ENCODE results near the gene TTLL11. TPM values are rescaled to one million over a fixed set of nuclear protein-coding genes. Genes with fewer than 3 reads are reported as not detected.
A peak's percentile ranks its signal among the peaks of the same experiment; 100 is the strongest.
"Not testable (repeated sequence)": the region's sequence is repeated elsewhere in the genome, so short reads cannot be mapped to it uniquely, and the experiment has no call there.

Gene TTLL11
- total RNA-seq, 2 donors from 2014 or later, result 2.3 to 4.2 TPM

GRCh38 chr9:122001491-122002201 lies 91.5 kb downstream of the TTLL11 start:
- H3K9me3 ChIP-seq (ENCODE audit: control insufficient read depth, low read length, poor library complexity, severe bottlenecking), result no peaks in the 10 kb centered on the region
- Mint-ChIP-seq H3K4me1 (peaks cover 2% of the 10 kb centered on the region), H3K27me3 (no peaks in the 10 kb centered on the region), H3K27ac (no peak overlapping the region), H3K4me3 (no peak overlapping the region), H3K36me3 (ENCODE audit: low read depth) (no peaks in the 10 kb centered on the region)
- ATAC-seq (no peak), DNase-seq (no peak)

GRCh38 chr9:122000526-122000925 lies 92.6 kb downstream of the TTLL11 start:
- H3K36me3 Mint-ChIP-seq (ENCODE audit: low read depth); H3K9me3 ChIP-seq (ENCODE audit: control insufficient read depth, low read length, poor library complexity, severe bottlenecking); H3K4me3 Mint-ChIP-seq; DNase-seq; ATAC-seq; H3K27ac Mint-ChIP-seq; H3K27me3 Mint-ChIP-seq; H3K4me1 Mint-ChIP-seq: not testable (repeated sequence)

GRCh38 chr9:121999556-121999955 lies 93.6 kb downstream of the TTLL11 start:
- Mint-ChIP-seq H3K36me3 (ENCODE audit: low read depth) (no peaks in the 10 kb centered on the region), H3K27me3 (no peaks in the 10 kb centered on the region)
- ATAC-seq, result no peak

DNA sequence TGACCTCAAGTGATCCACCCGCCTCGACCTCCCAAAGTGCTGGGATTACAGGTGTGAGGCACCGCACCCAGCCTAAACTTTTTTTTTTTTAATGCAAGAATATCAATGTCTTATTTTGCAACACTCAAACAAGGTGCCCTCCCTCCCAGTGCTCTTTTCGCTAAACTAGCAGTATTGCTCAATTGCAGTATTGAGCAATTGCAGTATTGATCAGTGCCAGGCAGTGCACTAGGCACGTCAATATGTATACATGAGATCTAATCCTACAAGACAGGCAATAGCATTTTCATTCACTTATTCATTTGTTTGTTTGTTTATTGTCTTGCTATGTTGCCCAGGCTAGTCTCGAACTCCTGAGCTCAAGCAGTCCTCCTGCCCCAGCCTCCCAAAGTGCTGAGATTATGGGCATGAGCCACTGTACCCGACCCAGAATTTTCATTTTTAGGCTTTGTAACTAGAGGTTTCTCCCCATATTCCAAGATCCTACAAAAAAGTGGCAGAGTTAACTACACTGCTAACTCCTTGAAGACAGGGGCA lies 94.5 kb downstream of the TTLL11 start:
- no peaks in the 10 kb centered on the region for H3K36me3 Mint-ChIP-seq (ENCODE audit: low read depth)
- DNase-seq (no peak), ATAC-seq (no peak)
- no peak overlapping the region for H3K4me3 Mint-ChIP-seq
- H3K27ac Mint-ChIP-seq, result no peak overlapping the region
- no peaks in the 10 kb centered on the region for H3K27me3 Mint-ChIP-seq
- no peaks in the 10 kb centered on the region for H3K9me3 ChIP-seq (ENCODE audit: control insufficient read depth, low read length, poor library complexity, severe bottlenecking)
- H3K4me1 Mint-ChIP-seq, result peaks cover 2% of the 10 kb centered on the region

More at GRCh38 chr9:121999556-121999955, 93.6 kb downstream of the TTLL11 start:
- peaks cover 2% of the 10 kb centered on the region for H3K4me1 Mint-ChIP-seq
- H3K4me3 Mint-ChIP-seq, result no peak overlapping the region
- no peaks in the 10 kb centered on the region for H3K9me3 ChIP-seq (ENCODE audit: control insufficient read depth, low read length, poor library complexity, severe bottlenecking)
- no peak overlapping the region for H3K27ac Mint-ChIP-seq
- DNase-seq, result no peak

- no peak overlapping the region for H3K27ac Mint-ChIP-seq
- no peaks in the 10 kb centered on the region for H3K27me3 Mint-ChIP-seq
- no peaks in the 10 kb centered on the region for H3K9me3 ChIP-seq (ENCODE audit: control insufficient read depth, low read length, poor library complexity, severe bottlenecking)
- H3K36me3 Mint-ChIP-seq (ENCODE audit: low read depth), result no peaks in the 10 kb centered on the region
- no peak overlapping the region for H3K4me3 Mint-ChIP-seq
- no peak for ATAC-seq
- DNase-seq, result no peak
- H3K4me1 Mint-ChIP-seq, result peaks cover 2% of the 10 kb centered on the region
These were observed 95.3 kb downstream of the TTLL11 start for GRCh38 chr9:121997791-121998190.

DNA sequence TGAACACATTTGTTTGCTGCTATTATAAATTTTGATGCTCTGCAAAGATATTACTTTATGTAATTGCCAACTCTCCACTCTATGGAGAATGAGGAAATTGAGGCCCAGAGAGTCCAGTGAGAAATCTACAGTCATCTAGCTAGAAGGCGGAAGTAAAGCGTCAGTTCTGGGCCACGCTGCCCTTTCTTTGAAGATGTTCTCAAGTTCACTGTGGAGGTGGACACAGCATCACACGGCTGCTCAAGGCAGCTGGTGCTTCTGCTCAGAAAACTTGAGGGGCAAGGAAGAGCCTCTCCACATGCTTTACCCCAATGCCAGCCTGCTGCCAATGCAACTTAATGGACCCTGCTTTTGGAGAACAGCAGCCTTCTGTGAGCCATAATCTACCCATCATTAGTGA lies 96.3 kb downstream of the TTLL11 start:
- H3K27ac Mint-ChIP-seq, result no peak overlapping the region
- DNase-seq (no peak), ATAC-seq (no peak)
- H3K36me3 Mint-ChIP-seq (ENCODE audit: low read depth), result no peaks in the 10 kb centered on the region
- no peaks in the 10 kb centered on the region for H3K27me3 Mint-ChIP-seq
- H3K4me3 Mint-ChIP-seq, result no peak overlapping the region
- peaks cover 2% of the 10 kb centered on the region for H3K4me1 Mint-ChIP-seq
- no peaks in the 10 kb centered on the region for H3K9me3 ChIP-seq (ENCODE audit: control insufficient read depth, low read length, poor library complexity, severe bottlenecking)

DNA sequence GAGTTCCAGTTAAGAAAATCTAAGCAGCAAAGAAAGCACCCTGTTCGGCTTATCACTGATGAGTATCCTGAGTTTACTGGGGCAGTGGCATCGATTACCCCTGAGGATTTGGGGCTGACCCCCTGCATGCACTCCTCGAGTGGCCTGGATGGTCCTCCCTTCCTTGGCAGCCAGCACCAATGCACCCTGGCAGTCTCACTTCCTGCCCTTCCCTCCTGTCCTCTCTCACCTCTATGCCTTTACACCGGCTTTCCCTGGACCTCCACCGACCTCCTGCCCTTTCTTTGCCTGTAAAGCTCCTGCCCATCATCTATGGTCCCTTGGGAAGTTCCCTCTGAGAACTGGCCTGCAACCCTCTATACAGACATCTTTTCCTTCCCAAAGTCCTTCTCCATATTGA lies 97.1 kb downstream of the TTLL11 start:
- H3K36me3 Mint-ChIP-seq (ENCODE audit: low read depth), result no peaks in the 10 kb centered on the region
- H3K9me3 ChIP-seq (ENCODE audit: control insufficient read depth, low read length, poor library complexity, severe bottlenecking), result no peaks in the 10 kb centered on the region
- no peak for DNase-seq
- no peaks in the 10 kb centered on the region for H3K27me3 Mint-ChIP-seq
- H3K27ac Mint-ChIP-seq, result no peak overlapping the region
- peaks cover 2% of the 10 kb centered on the region for H3K4me1 Mint-ChIP-seq
- no peak overlapping the region for H3K4me3 Mint-ChIP-seq
- no peak for ATAC-seq

GRCh38 chr9:121992571-121993212 lies 100.4 kb downstream of the TTLL11 start:
- Mint-ChIP-seq H3K27ac (no peak overlapping the region), H3K4me1 (peaks cover 4% of the 10 kb centered on the region)

DNA sequence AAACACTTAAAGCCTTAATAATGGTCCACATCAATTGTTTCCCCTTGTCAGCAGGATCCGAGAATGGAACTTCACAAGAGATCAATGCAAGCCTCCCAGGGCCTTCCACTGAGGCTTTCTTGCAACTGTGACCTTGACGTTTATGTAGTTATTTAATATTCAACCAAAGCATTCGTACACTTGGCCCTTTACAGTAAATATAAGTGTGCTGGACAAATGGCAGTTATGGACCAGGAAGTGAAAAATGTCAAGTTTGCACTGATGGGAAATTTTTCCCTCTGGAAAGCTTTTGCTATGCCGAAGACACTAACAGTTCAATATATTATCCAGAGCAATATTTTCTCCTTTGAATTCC lies 101.8 kb downstream of the TTLL11 start:
- DNase-seq (no peak), ATAC-seq (no peak)
- no peaks in the 10 kb centered on the region for H3K27me3 Mint-ChIP-seq
- H3K4me3 Mint-ChIP-seq, result no peak overlapping the region
- no peaks in the 10 kb centered on the region for H3K9me3 ChIP-seq (ENCODE audit: control insufficient read depth, low read length, poor library complexity, severe bottlenecking)
- peaks cover 7% of the 10 kb centered on the region for H3K4me1 Mint-ChIP-seq
- H3K27ac Mint-ChIP-seq, result no peak overlapping the region
- H3K36me3 Mint-ChIP-seq (ENCODE audit: low read depth), result peaks cover 9% of the 10 kb centered on the region

More at GRCh38 chr9:121992571-121993212, 100.4 kb downstream of the TTLL11 start:
- DNase-seq (no peak), ATAC-seq (peak; percentile 59)
- no peaks in the 10 kb centered on the region for H3K9me3 ChIP-seq (ENCODE audit: control insufficient read depth, low read length, poor library complexity, severe bottlenecking)
- no peaks in the 10 kb centered on the region for H3K27me3 Mint-ChIP-seq
- H3K36me3 Mint-ChIP-seq (ENCODE audit: low read depth), result peaks cover 7% of the 10 kb centered on the region
- H3K4me3 Mint-ChIP-seq, result no peak overlapping the region

DNA sequence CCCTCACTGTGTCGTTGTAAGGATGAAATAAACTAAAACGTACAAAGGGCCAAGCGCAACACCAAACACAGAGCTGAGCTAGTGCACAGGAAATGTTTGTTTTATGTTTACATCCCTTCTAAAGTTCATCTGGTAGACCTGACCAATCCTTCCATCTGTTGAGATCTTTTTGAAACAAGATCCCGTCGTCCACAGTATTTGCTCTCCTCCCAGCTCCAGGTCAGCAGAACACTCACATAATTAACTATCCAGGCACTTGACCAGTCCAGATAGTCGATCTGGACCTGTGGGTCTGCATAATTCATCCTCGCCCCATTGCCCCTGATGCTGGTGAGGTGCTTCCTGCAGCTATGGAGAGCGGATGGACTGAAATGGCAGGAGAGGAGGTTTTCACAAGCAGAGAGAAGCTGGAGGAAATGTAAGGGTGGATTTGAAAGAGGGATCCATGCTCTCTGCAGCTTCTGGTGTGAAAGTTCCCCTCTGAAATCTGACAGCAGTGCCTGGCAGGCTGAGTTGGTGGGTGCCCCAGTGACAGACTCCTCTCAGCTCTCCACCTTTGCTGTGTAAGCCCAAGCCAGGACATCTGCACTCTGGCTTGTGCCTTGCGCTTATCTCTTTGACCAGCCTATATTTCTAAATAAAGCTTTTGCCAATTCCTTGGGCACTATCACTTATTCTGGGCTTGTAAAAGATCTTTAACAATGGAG lies 102.4 kb downstream of the TTLL11 start:
- no peak overlapping the region for H3K27ac Mint-ChIP-seq
- H3K9me3 ChIP-seq (ENCODE audit: control insufficient read depth, low read length, poor library complexity, severe bottlenecking), result no peaks in the 10 kb centered on the region
- peaks cover 9% of the 10 kb centered on the region for H3K36me3 Mint-ChIP-seq (ENCODE audit: low read depth)
- H3K4me3 Mint-ChIP-seq, result no peak overlapping the region
- H3K4me1 Mint-ChIP-seq, result peaks cover 7% of the 10 kb centered on the region
- no peak for DNase-seq
- ATAC-seq, result no peak
- no peaks in the 10 kb centered on the region for H3K27me3 Mint-ChIP-seq

DNA sequence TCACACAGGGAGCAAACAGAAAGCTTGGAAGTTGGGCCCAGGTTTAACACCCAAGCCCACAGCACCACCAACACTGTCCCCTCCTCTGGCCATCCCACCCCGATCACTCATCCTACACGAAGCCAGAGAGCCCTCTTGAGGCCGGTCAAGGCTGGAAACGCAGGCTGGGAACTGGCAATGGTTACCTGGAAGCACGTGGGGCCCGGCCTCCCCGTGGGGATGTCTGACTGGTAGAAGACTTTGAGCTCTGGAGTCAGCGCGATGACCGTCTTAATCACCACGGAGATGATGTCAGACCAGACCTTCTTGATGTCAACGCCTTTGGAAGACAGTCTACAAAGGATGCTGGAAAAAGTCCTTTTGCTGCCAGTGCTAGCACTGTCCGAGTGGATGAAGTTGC lies 104.1 kb downstream of the TTLL11 start:
- Mint-ChIP-seq H3K27me3 (no peaks in the 10 kb centered on the region), H3K4me3 (no peak overlapping the region), H3K27ac (no peak overlapping the region), H3K36me3 (ENCODE audit: low read depth) (peaks cover 9% of the 10 kb centered on the region), H3K4me1 (peaks cover 7% of the 10 kb centered on the region)
- no peaks in the 10 kb centered on the region for H3K9me3 ChIP-seq (ENCODE audit: control insufficient read depth, low read length, poor library complexity, severe bottlenecking)
- ATAC-seq (no peak), DNase-seq (no peak)

- H3K9me3 ChIP-seq (ENCODE audit: control insufficient read depth, low read length, poor library complexity, severe bottlenecking), result no peaks in the 10 kb centered on the region
- DNase-seq (no peak), ATAC-seq (no peak)
- peaks cover 9% of the 10 kb centered on the region for H3K36me3 Mint-ChIP-seq (ENCODE audit: low read depth)
- no peak overlapping the region for H3K4me3 Mint-ChIP-seq
- H3K4me1 Mint-ChIP-seq, result peaks cover 7% of the 10 kb centered on the region
- no peak overlapping the region for H3K27ac Mint-ChIP-seq
- H3K27me3 Mint-ChIP-seq, result no peaks in the 10 kb centered on the region
These were observed 105.8 kb downstream of the TTLL11 start for GRCh38 chr9:121987314-121987713.

- Mint-ChIP-seq H3K4me3 (no peak overlapping the region), H3K4me1 (peaks cover 7% of the 10 kb centered on the region), H3K27ac (no peak overlapping the region), H3K36me3 (ENCODE audit: low read depth) (peaks cover 9% of the 10 kb centered on the region), H3K27me3 (no peaks in the 10 kb centered on the region)
- no peaks in the 10 kb centered on the region for H3K9me3 ChIP-seq (ENCODE audit: control insufficient read depth, low read length, poor library complexity, severe bottlenecking)
- ATAC-seq (no peak), DNase-seq (no peak)
These were observed 107.2 kb downstream of the TTLL11 start for GRCh38 chr9:121985792-121986494.

Measured in T-helper 17 cell (primary cell).